Measurements from ENCODE around the gene MATK. TPM values are rescaled to one million over a fixed set of nuclear protein-coding genes. Genes with fewer than 3 reads are reported as not detected.

The MATK gene
- total RNA-seq, 2 donors from 2014 or later = 5.7 to 5.8 TPM

GRCh38 chr19:3750211-3750610 lies 36.0 kb downstream of the MATK start:
- no peaks in the 10 kb centered on the region for H3K9me3 Mint-ChIP-seq
- no peaks in the 10 kb centered on the region for H3K9me3 ChIP-seq (ENCODE audit: control insufficient read depth, low read length)
- H3K4me1 ChIP-seq (ENCODE audit: control insufficient read depth, insufficient read depth, low read length) = no peaks in the 10 kb centered on the region
- H3K27ac ChIP-seq (ENCODE audit: low read depth, low read length) = no peak overlapping the region
- H3K27ac Mint-ChIP-seq = no peak overlapping the region
- WGBS, 2 experiments (ENCODE audit: insufficient coverage in 1 of 2, insufficient read length in 1 of 2) = 93% methylated on average over 2 of the region's 2 CpGs; no CpG with 5 or more reads in 1 of the 2 experiments
- H3K4me1 Mint-ChIP-seq = no peaks in the 10 kb centered on the region
- no peak overlapping the region for H3K4me3 ChIP-seq (ENCODE audit: low read length)
- no peak for DNase-seq
- peaks cover 28% of the 10 kb centered on the region for H3K36me3 Mint-ChIP-seq (ENCODE audit: low read depth)
- H3K27me3 Mint-ChIP-seq (ENCODE audit: insufficient read depth) = no peaks in the 10 kb centered on the region
- H3K36me3 ChIP-seq (ENCODE audit: control insufficient read depth, insufficient read depth, low read length) = no peaks in the 10 kb centered on the region
- H3K9ac ChIP-seq (ENCODE audit: extremely low read depth, low read length, poor library complexity, severe bottlenecking) = no peak overlapping the region
- TF ChIP-seq CTCF (conservative IDR thresholded peaks at IDR 0.05) = no peak
- no peaks in the 10 kb centered on the region for H3K27me3 ChIP-seq (ENCODE audit: control insufficient read depth, insufficient read depth, low read length, poor library complexity, severe bottlenecking)
- H3K4me3 Mint-ChIP-seq = no peak overlapping the region

GRCh38 chr19:3748965-3749364 lies 37.2 kb downstream of the MATK start:
- no peak for TF ChIP-seq CTCF (conservative IDR thresholded peaks at IDR 0.05)
- Histone ChIP-seq H3K36me3 (ENCODE audit: control insufficient read depth, insufficient read depth, low read length) (no peaks in the 10 kb centered on the region), H3K27me3 (ENCODE audit: control insufficient read depth, insufficient read depth, low read length, poor library complexity, severe bottlenecking) (no peaks in the 10 kb centered on the region), H3K9me3 (ENCODE audit: control insufficient read depth, low read length) (no peaks in the 10 kb centered on the region), H3K27ac (ENCODE audit: low read depth, low read length) (no peak overlapping the region), H3K4me3 (ENCODE audit: low read length) (no peak overlapping the region), H3K4me1 (ENCODE audit: control insufficient read depth, insufficient read depth, low read length) (no peaks in the 10 kb centered on the region), H3K9ac (ENCODE audit: extremely low read depth, low read length, poor library complexity, severe bottlenecking) (no peak overlapping the region)
- Mint-ChIP-seq H3K36me3 (ENCODE audit: low read depth) (peaks cover 22% of the 10 kb centered on the region), H3K4me1 (no peaks in the 10 kb centered on the region), H3K27ac (no peak overlapping the region), H3K27me3 (ENCODE audit: insufficient read depth) (no peaks in the 10 kb centered on the region), H3K9me3 (no peaks in the 10 kb centered on the region), H3K4me3 (no peak overlapping the region)
- no peak for DNase-seq
- 95 to 96% methylated on average over 6 to 8 of the region's 8 CpGs for WGBS, 2 experiments (ENCODE audit: insufficient coverage in 1 of 2, insufficient read length in 1 of 2)

GRCh38 chr19:3746371-3747056 lies 39.7 kb downstream of the MATK start:
- no peak for DNase-seq
- Mint-ChIP-seq H3K27me3 (ENCODE audit: insufficient read depth) (no peaks in the 10 kb centered on the region), H3K27ac (no peak overlapping the region)

More at GRCh38 chr19:3746371-3747056, 39.7 kb downstream of the MATK start:
- Mint-ChIP-seq H3K9me3 (no peaks in the 10 kb centered on the region), H3K36me3 (ENCODE audit: low read depth) (peaks cover 16% of the 10 kb centered on the region), H3K4me1 (peaks cover 2% of the 10 kb centered on the region), H3K4me3 (no peak overlapping the region)
- TF ChIP-seq CTCF (conservative IDR thresholded peaks at IDR 0.05) = no peak
- 91 to 93% methylated on average over 24 to 31 of the region's 31 CpGs for WGBS, 2 experiments (ENCODE audit: insufficient coverage in 1 of 2, insufficient read length in 1 of 2)
- Histone ChIP-seq H3K27me3 (ENCODE audit: control insufficient read depth, insufficient read depth, low read length, poor library complexity, severe bottlenecking) (no peaks in the 10 kb centered on the region), H3K4me3 (ENCODE audit: low read length) (no peak overlapping the region), H3K9ac (ENCODE audit: extremely low read depth, low read length, poor library complexity, severe bottlenecking) (no peak overlapping the region), H3K9me3 (ENCODE audit: control insufficient read depth, low read length) (no peaks in the 10 kb centered on the region), H3K36me3 (ENCODE audit: control insufficient read depth, insufficient read depth, low read length) (no peaks in the 10 kb centered on the region), H3K27ac (ENCODE audit: low read depth, low read length) (no peak overlapping the region), H3K4me1 (ENCODE audit: control insufficient read depth, insufficient read depth, low read length) (no peaks in the 10 kb centered on the region)
